HG03135 (cell line): ENCODE measurements around the gene HELZ2.
"Not testable (repeated sequence)": the region's sequence is repeated elsewhere in the genome, so short reads cannot be mapped to it uniquely, and the experiment has no call there.

Experiments used
- ATAC-seq: cut with Tn5 transposase; IDR thresholded peaks from one replicate; pipeline ENCODE4 v1.9.1; 2021; ENCODE audit warnings: mild to moderate bottlenecking, moderate library complexity; ENCODE audit not compliant: unreplicated experiment

HELZ2 gene

GRCh38 chr20:63574156-63574828 lies at the start of gene HELZ2:
Gene HELZ2, minus strand, starts transcription at chr20:63574239. Its CDS starts 1,854 bp downstream, at chr20:63572385.
- ATAC-seq = peak; percentile 57

GRCh38 chr20:63622732-63623131 lies 48.7 kb upstream of the HELZ2 start:
- ATAC-seq = no peak

GRCh38 chr20:63622096-63622495 lies 48.1 kb upstream of the HELZ2 start:
- no peak for ATAC-seq

GRCh38 chr20:63620991-63621390 lies 47.0 kb upstream of the HELZ2 start:
- ATAC-seq = no peak

- ATAC-seq = no peak
These were observed 45.5 kb upstream of the HELZ2 start for GRCh38 chr20:63619505-63619904.

- ATAC-seq = no peak
These were observed 45.0 kb upstream of the HELZ2 start for GRCh38 chr20:63619086-63619485.

- no peak for ATAC-seq
These were observed 44.4 kb upstream of the HELZ2 start for GRCh38 chr20:63618291-63618980.

GRCh38 chr20:63617876-63618265 lies 43.8 kb upstream of the HELZ2 start:
- ATAC-seq = no peak

- no peak for ATAC-seq
These were observed 43.2 kb upstream of the HELZ2 start for GRCh38 chr20:63617092-63617875.

- ATAC-seq = not testable (repeated sequence)
These were observed 40.0 kb upstream of the HELZ2 start for GRCh38 chr20:63613863-63614594.

GRCh38 chr20:63612276-63612931 lies 38.4 kb upstream of the HELZ2 start:
- ATAC-seq = no peak

GRCh38 chr20:63611646-63612045 lies 37.6 kb upstream of the HELZ2 start:
- ATAC-seq = no peak

- ATAC-seq = no peak
These were observed 36.8 kb upstream of the HELZ2 start for GRCh38 chr20:63610581-63611435.

GRCh38 chr20:63606686-63607085 lies 32.6 kb upstream of the HELZ2 start:
- ATAC-seq = no peak

- ATAC-seq = no peak
These were observed 28.3 kb upstream of the HELZ2 start for GRCh38 chr20:63602321-63602720.

GRCh38 chr20:63601679-63602078 lies 27.6 kb upstream of the HELZ2 start:
- not testable (repeated sequence) for ATAC-seq

GRCh38 chr20:63599396-63600050 lies 25.5 kb upstream of the HELZ2 start:
- no peak for ATAC-seq

- no peak for ATAC-seq
These were observed 24.7 kb upstream of the HELZ2 start for GRCh38 chr20:63598479-63599395.
